AG09319 (cell line): ENCODE data around the gene CEP112.

Source experiments
- DNase-seq: peaks from one replicate; pipeline ENCODE4 v3.0.0-alpha.2; 2010; ENCODE audit warnings: low read depth; ENCODE audit errors: extremely low read depth
- CTCF ChIP-seq: IDR thresholded peaks from 2 replicates; pipeline ENCODE4 v1.5.1; 2011; ENCODE audit warnings: low read depth, mild to moderate bottlenecking, inconsistent platforms, low read length, moderate library complexity

The CEP112 gene

DNA sequence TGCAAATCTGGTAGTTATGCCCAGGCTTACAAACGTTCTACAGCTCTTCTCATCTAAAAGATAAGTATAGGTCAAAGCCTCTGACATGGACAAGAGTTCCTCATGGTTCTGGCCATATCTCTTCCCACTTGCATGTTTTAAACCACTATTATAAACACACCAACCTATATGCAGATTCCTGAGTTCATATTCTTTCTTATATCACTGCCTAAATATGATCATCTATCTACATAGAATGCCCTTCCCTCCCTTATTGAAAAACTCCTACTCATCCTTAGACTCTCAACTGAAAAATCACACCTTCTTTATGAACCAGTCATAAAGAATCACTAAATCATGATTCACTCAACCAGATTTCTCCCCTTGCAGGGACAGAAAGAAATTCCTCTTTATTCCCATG is 128.2 kb downstream of the CEP112 start:
- TF ChIP-seq CTCF = no peak
- no peak for DNase-seq

- DNase-seq = no peak
- no peak for TF ChIP-seq CTCF
These were observed 135.8 kb downstream of the CEP112 start for GRCh38 chr17:66056148-66056547.

GRCh38 chr17:66054242-66054641 is 137.7 kb downstream of the CEP112 start:
- DNase-seq = no peak
- no peak for TF ChIP-seq CTCF

DNA sequence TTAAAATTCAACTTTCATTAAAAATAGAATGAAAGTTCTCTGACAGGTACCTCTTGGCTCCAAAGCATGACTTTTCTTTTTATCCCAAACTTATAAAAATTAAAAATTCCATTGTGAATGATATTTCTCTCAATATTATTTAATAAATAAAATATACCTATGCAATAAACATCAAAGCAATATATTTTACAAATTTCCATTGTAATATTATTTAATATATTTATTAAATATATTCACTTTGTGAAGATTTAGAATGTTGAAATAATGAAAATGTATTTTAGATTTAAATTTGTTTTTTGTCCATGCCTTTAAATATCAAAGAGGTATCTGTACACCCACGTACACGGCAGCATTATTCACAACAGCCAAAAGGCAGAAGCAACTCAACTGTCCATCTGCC is 147.8 kb downstream of the CEP112 start:
- no peak for DNase-seq
- no peak for TF ChIP-seq CTCF

DNA sequence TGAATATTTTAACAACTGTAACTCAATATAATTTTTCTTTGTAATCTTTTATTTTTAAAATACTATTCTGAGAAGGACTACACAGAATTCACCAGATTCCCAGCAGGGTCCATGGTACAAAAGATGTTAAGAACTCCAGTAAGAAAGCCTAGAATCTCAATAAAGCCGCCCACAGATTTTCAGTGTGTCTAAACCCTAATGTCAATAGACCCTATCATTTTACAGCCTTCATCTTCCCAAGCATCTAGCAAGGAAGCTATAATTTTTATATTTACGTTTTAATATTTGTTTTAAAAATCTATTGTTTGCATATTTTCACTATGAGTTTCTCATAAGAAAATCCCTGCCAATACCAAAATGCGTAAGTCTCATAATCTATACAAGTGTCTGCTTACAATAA is 148.5 kb downstream of the CEP112 start:
- DNase-seq = no peak
- TF ChIP-seq CTCF = no peak

DNA sequence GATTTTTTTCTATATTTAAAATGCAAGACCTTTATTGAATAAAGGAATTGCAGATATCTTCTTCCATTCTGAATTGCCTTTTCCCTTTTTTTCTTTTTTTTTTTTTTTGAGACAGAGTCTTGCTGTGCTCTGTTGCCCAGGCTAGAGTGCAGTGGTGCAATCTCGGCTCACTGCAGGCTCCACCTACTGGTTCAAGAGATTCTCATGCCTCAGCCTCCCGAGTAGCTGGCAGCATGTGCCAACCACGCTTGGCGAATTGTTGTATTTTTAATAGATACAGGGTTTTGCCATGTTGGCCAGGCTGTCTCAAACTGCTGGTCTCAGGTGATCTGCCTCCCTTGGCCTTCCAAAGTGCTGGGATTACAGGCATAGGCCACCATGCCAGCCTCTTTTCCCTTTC is 151.5 kb downstream of the CEP112 start:
- TF ChIP-seq CTCF = no peak; the same call in 1 of the 2 replicates
- no peak for DNase-seq

- DNase-seq = no peak
- no peak for TF ChIP-seq CTCF
These were observed 153.8 kb downstream of the CEP112 start for GRCh38 chr17:66038125-66038524.

DNA sequence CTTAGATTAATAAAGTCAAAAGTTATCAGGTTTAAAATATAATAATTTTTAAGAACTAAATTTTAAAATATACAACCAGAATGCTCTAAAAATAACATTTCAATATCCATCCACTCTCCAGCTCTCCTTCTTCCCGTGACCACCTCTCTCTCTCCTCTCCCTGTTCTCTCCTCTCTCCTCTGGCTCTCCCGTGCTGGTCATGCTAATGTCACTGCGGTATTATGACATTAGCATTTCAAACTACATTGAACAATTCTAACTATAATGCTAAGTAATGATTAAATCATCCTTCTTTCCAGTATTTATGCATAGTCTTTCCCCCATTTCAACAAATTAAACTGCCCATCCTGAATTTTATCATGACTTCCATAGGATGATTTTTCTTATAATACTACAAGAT is 154.7 kb downstream of the CEP112 start:
- DNase-seq = no peak
- no peak for TF ChIP-seq CTCF
